GM19463 (cell line): ENCODE measurements around the gene EHD4.

Experiments used
- ATAC-seq: cut with Tn5 transposase; IDR thresholded peaks from one replicate; pipeline ENCODE4 v1.9.1; 2021; ENCODE audit warnings: mild to moderate bottlenecking, moderate library complexity; ENCODE audit not compliant: unreplicated experiment

EHD4 gene

GRCh38 chr15:41958002-41958420 is 14.3 kb downstream of the EHD4 start:
- ATAC-seq: no peak

GRCh38 chr15:41957021-41957897 is 15.1 kb downstream of the EHD4 start:
- ATAC-seq: peak; percentile 89

- ATAC-seq: no peak
Observed at GRCh38 chr15:41955807-41956525, 16.4 kb downstream of the EHD4 start.

GRCh38 chr15:41955100-41955499 is 17.3 kb downstream of the EHD4 start:
- ATAC-seq: no peak

- ATAC-seq: no peak
Observed at GRCh38 chr15:41954036-41954435, 18.3 kb downstream of the EHD4 start.

GRCh38 chr15:41952013-41952563 is 20.3 kb downstream of the EHD4 start:
- ATAC-seq: no peak

GRCh38 chr15:41951571-41951970 is 20.8 kb downstream of the EHD4 start:
- no peak for ATAC-seq

- no peak for ATAC-seq
Observed at GRCh38 chr15:41950489-41950888, 21.9 kb downstream of the EHD4 start.

- no peak for ATAC-seq
Observed at GRCh38 chr15:41950127-41950483, 22.3 kb downstream of the EHD4 start.

- ATAC-seq: no peak
Observed at GRCh38 chr15:41949401-41950126, 22.8 kb downstream of the EHD4 start.

GRCh38 chr15:41948490-41948889 is 23.9 kb downstream of the EHD4 start:
- ATAC-seq: no peak

GRCh38 chr15:41946970-41947369 is 25.4 kb downstream of the EHD4 start:
- no peak for ATAC-seq

GRCh38 chr15:41945731-41946130 is 26.6 kb downstream of the EHD4 start:
- ATAC-seq: no peak

GRCh38 chr15:41945221-41945620 is 27.1 kb downstream of the EHD4 start:
- no peak for ATAC-seq

GRCh38 chr15:41944313-41944940 is 27.9 kb downstream of the EHD4 start:
- no peak for ATAC-seq

- no peak for ATAC-seq
Observed at GRCh38 chr15:41943543-41944312, 28.6 kb downstream of the EHD4 start.

- no peak for ATAC-seq
Observed at GRCh38 chr15:41942886-41943285, 29.5 kb downstream of the EHD4 start.

- no peak for ATAC-seq
Observed at GRCh38 chr15:41941644-41942415, 30.5 kb downstream of the EHD4 start.

- ATAC-seq: no peak
Observed at GRCh38 chr15:41940441-41940857, 31.9 kb downstream of the EHD4 start.
